BJ (cell line): ENCODE results near the gene NHS. TPM values are rescaled to one million over a fixed set of nuclear protein-coding genes. Genes with fewer than 3 reads are reported as not detected.

Experiments
- CTCF ChIA-PET: fragments of 350-600 bp; formaldehyde crosslinking; extraction: SDS; loops from one replicate; lab custom pipeline; 2021; ENCODE audit warnings: antibody characterized with exemption, inconsistent platforms; lab: Yijun Ruan, JAX
- POLR2A ChIA-PET: fragments of 300-600 bp; sonication (Branson Sonifier 250); formaldehyde crosslinking; extraction: SDS; loops from one replicate; lab custom pipeline; 2021; ENCODE audit warnings: antibody characterized with exemption; lab: Charles Lee
- DNase-seq: peaks from one replicate; pipeline ENCODE4 v3.0.0-alpha.2; 2011; ENCODE audit warnings: low read depth
- H3K27me3 ChIP-seq: 2 replicates; pipeline ENCODE4 v1.6.0; 2011; ENCODE audit warnings: low read length; ENCODE audit not compliant: control insufficient read depth, insufficient read depth
- H3K36me3 ChIP-seq: 2 replicates; pipeline ENCODE4 v1.5.1; 2011; ENCODE audit warnings: low read length; ENCODE audit not compliant: control insufficient read depth, insufficient read depth
- H3K4me3 ChIP-seq: 2 replicates; pipeline ENCODE4 v1.5.1; 2011; ENCODE audit warnings: low read depth, mild to moderate bottlenecking, control low read depth, low read length
- CTCF ChIP-seq: IDR thresholded peaks from 2 replicates; pipeline ENCODE4 v1.5.1; 2011; ENCODE audit warnings: low read depth, mild to moderate bottlenecking, control low read depth, inconsistent platforms, low read length, moderate library complexity; ENCODE audit not compliant: insufficient read depth
- polyA plus RNA-seq: library from polyadenylated mRNA; depleted of rRNA; stranded (reverse); fragments of >200 nt; gene quantifications from 2 replicates; pipeline ENCODE4 v1.2.3, GENCODE V29; 2011

NHS gene
- polyA plus RNA-seq, 1 experiment, result 2.2 TPM

GRCh38 chrX:17520016-17520615 lies 145.1 kb downstream of the NHS start:
- TF ChIP-seq CTCF, result no peak
- no peak overlapping the region for H3K4me3 ChIP-seq
- POLR2A ChIA-PET, result no interaction called here
- no peaks in the 10 kb centered on the region for H3K36me3 ChIP-seq
- CTCF ChIA-PET, result interaction anchor here (0.6 to 1.4 kb wide), 2 partner anchors 10 to 71 kb away, joined by 3 read pairs; no protein-coding TSS in a partner anchor
- H3K27me3 ChIP-seq, result no peaks in the 10 kb centered on the region
- DNase-seq, result no peak

- no peaks in the 10 kb centered on the region for H3K36me3 ChIP-seq
- POLR2A ChIA-PET, result no interaction called here
- no peak for DNase-seq
- H3K27me3 ChIP-seq, result no peaks in the 10 kb centered on the region
- TF ChIP-seq CTCF, result no peak
- CTCF ChIA-PET, result no interaction called here
- no peak overlapping the region for H3K4me3 ChIP-seq
Observed at GRCh38 chrX:17521871-17522693, 147.1 kb downstream of the NHS start.

- no peak for TF ChIP-seq CTCF
- ChIA-PET CTCF (interaction anchor here (0.7 to 1.8 kb wide), 3 partner anchors 27 to 165 kb away, joined by 3 to 5 read pairs (median 3); no protein-coding TSS in a partner anchor), POLR2A (no interaction called here)
- DNase-seq, result no peak
- Histone ChIP-seq H3K4me3 (no peak overlapping the region), H3K27me3 (no peaks in the 10 kb centered on the region), H3K36me3 (no peaks in the 10 kb centered on the region)
Observed at GRCh38 chrX:17525266-17525665, 150.3 kb downstream of the NHS start.

GRCh38 chrX:17525762-17526555 lies 151.0 kb downstream of the NHS start:
- ChIA-PET POLR2A (no interaction called here), CTCF (interaction anchor here (0.7 to 1.0 kb wide), 2 partner anchors 27 to 165 kb away, joined by 3 read pairs; no protein-coding TSS in a partner anchor)
- Histone ChIP-seq H3K36me3 (no peaks in the 10 kb centered on the region), H3K27me3 (no peaks in the 10 kb centered on the region), H3K4me3 (no peak overlapping the region)
- no peak for DNase-seq
- TF ChIP-seq CTCF, result no peak
